IPS-NIHi11 (cell line): ENCODE measurements around the gene PRR7.
A peak's percentile ranks its signal among the peaks of the same experiment; 100 is the strongest.

Experiments used
- DNase-seq: peaks from one replicate; pipeline ENCODE4 v3.0.0; 2012; ENCODE audit warnings: mixed read lengths, low spot score

PRR7 gene

GRCh38 chr5:177499842-177500241, 53.2 kb downstream of the PRR7 start:
- no peak for DNase-seq

- DNase-seq: peak; percentile 85
These were observed 54.3 kb downstream of the PRR7 start for GRCh38 chr5:177500685-177501522.

- DNase-seq: no peak
These were observed 55.5 kb downstream of the PRR7 start for GRCh38 chr5:177501874-177502678.

GRCh38 chr5:177502886-177503285, 56.3 kb downstream of the PRR7 start:
- DNase-seq: no peak

GRCh38 chr5:177503351-177504085, 56.9 kb downstream of the PRR7 start:
- DNase-seq: no peak

- no peak for DNase-seq
These were observed 57.8 kb downstream of the PRR7 start for GRCh38 chr5:177504086-177505056.

GRCh38 chr5:177505075-177505474, 58.5 kb downstream of the PRR7 start:
- DNase-seq: no peak
